RWPE2 (cell line): ENCODE results near the gene INSIG1.

Source experiments
- ATAC-seq: fragments of 200-7000 bp; cut with Tn5 transposase; 3 replicates; pipeline ENCODE4 v1.9.1; 2021; ENCODE audit warnings: low read depth
- DNase-seq: peaks from one replicate; pipeline ENCODE4 v3.0.0-alpha.2; 2020; ENCODE audit warnings: low spot score
- H3K27ac ChIP-seq: fragments of 450-650 bp; 2 replicates; pipeline ENCODE4 v1.5.1; 2017; ENCODE audit warnings: mild to moderate bottlenecking; ENCODE audit not compliant: poor library complexity, severe bottlenecking
- H3K27me3 ChIP-seq: fragments of 250-450 bp; sonication (Bioruptor Pico); 2 replicates; pipeline ENCODE4 v1.5.1; 2021; ENCODE audit warnings: mild to moderate bottlenecking, moderate library complexity; ENCODE audit not compliant: insufficient read depth, poor library complexity, severe bottlenecking
- H3K36me3 ChIP-seq: fragments of 250-450 bp; sonication (Bioruptor Pico); 2 replicates; pipeline ENCODE4 v1.5.1; 2020; ENCODE audit warnings: low read depth, mild to moderate bottlenecking, moderate library complexity
- H3K4me1 ChIP-seq: fragments of 250-450 bp; sonication (Bioruptor Pico); 2 replicates; pipeline ENCODE4 v1.5.1; 2021; ENCODE audit warnings: mild to moderate bottlenecking, moderate library complexity; ENCODE audit not compliant: insufficient read depth, poor library complexity, severe bottlenecking
- H3K4me3 ChIP-seq: fragments of 250-450 bp; sonication (Bioruptor Pico); 2 replicates; pipeline ENCODE4 v1.5.1; 2021; ENCODE audit warnings: mild to moderate bottlenecking, moderate library complexity; ENCODE audit not compliant: severe bottlenecking
- H3K9me3 ChIP-seq: fragments of 250-450 bp; sonication (Bioruptor Pico); 2 replicates; pipeline ENCODE4 v1.5.1; 2021; ENCODE audit warnings: mild to moderate bottlenecking, moderate library complexity; ENCODE audit not compliant: severe bottlenecking
- TF ChIP-seq, protein P1 (sequence below): fragments of 450-650 bp; IDR thresholded peaks from one replicate; pipeline ENCODE4 v1.5.1; 2017; ENCODE audit warnings: mild to moderate bottlenecking, moderate library complexity; ENCODE audit not compliant: poor library complexity, severe bottlenecking

INSIG1 gene

DNA sequence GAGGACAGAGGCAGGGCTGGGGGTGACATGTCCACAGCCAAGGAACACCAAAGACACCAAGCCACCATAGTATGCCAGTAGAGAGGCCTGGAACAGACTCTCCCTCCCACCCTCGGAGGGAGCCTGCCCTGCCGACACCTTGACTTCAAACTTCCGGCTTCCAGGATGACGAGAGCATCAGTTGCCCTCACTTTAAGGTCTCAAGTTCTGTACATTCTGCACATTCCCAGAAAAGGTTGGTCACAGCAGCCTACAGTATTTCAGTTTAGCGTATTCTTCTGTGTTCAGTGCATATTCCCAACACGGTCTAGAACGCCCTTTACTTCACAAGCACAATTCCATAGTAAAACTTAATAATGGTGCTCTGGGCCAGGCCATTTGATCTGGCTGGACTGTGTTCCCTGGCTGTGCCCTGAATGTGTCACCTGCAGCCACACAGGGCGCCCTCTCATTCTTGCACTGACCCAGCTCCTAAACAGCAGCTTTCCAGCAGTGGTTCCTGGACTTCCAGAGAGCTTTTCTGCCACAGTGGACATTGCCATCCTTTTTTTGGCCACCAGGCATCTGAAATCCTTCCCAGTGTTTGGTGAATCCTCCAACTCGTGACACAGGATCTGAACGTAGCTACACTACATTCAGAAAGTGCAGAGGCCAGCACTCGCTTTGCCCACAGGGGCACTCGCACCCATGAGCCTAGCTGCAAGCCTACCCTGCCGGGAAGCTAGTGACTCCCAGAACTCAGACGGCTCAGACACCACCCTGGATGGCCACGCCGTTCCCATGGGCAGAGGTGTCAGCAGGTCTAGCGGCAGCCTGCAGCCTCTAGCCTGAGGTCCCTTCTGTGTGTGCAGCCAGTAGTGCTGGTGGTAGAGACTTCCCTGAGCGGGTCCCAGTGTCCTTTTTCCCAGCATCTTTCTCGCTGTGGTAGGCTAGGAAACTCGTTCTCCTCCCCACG, 36.4 kb upstream of the INSIG1 start:
- Histone ChIP-seq H3K9me3 (no peaks in the 10 kb centered on the region), H3K27ac (no peak overlapping the region), H3K27me3 (no peaks in the 10 kb centered on the region), H3K4me3 (no peak overlapping the region), H3K4me1 (peaks cover 7% of the 10 kb centered on the region), H3K36me3 (no peaks in the 10 kb centered on the region)
- ATAC-seq: no peak
- no peak for DNase-seq
- TF ChIP-seq, protein P1, sequence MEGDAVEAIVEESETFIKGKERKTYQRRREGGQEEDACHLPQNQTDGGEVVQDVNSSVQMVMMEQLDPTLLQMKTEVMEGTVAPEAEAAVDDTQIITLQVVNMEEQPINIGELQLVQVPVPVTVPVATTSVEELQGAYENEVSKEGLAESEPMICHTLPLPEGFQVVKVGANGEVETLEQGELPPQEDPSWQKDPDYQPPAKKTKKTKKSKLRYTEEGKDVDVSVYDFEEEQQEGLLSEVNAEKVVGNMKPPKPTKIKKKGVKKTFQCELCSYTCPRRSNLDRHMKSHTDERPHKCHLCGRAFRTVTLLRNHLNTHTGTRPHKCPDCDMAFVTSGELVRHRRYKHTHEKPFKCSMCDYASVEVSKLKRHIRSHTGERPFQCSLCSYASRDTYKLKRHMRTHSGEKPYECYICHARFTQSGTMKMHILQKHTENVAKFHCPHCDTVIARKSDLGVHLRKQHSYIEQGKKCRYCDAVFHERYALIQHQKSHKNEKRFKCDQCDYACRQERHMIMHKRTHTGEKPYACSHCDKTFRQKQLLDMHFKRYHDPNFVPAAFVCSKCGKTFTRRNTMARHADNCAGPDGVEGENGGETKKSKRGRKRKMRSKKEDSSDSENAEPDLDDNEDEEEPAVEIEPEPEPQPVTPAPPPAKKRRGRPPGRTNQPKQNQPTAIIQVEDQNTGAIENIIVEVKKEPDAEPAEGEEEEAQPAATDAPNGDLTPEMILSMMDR: no peak

DNA sequence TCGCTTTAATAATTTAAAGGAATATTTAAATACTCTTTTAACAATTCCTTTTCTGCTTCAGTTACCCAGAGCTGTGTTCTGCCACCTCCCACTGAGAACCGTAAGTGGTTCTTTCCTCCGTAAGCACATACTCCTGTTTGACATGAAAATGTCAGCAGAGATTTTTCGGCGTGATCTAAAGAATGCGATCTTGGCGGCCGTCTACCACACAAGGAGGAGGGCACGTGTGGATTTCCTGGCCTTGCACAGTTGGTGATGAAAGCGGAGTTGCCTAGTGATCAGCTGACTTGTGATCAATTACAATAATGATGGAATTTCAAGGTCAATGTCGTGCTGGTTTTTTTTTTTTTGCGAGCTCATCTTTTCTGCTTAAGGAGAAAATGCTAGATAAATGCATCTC, 35.6 kb upstream of the INSIG1 start:
- TF ChIP-seq, protein P1: no peak
- no peak for DNase-seq
- H3K27me3 ChIP-seq: no peaks in the 10 kb centered on the region

DNA sequence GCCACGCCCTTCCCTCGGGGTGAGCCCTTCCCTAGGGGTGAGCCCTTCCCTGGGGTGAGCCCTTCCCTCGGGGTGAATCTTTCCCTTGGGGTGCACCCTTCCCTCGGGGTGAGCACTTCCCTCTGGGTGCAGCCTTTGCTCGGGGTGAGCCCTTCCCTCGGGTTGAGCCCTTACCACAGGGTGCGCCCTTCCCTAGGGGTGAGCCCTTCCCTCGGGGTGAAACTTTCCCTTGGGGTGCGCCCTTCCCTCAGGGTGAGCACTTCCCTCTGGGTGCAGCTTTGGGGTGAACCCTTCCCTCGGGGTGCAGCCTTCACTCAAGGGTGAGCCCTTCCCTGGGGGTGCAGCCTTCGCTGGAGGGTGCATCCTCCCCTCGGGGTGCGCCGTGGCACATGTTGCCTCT, 34.6 kb upstream of the INSIG1 start:
- H3K27ac ChIP-seq: no peak overlapping the region

More for the DNA sequence above, 35.6 kb upstream of the INSIG1 start:
- H3K36me3 ChIP-seq: no peaks in the 10 kb centered on the region
- H3K4me3 ChIP-seq: no peak overlapping the region
- peaks cover 7% of the 10 kb centered on the region for H3K4me1 ChIP-seq
- H3K27ac ChIP-seq: no peak overlapping the region
- no peaks in the 10 kb centered on the region for H3K9me3 ChIP-seq
- ATAC-seq: no peak

DNA sequence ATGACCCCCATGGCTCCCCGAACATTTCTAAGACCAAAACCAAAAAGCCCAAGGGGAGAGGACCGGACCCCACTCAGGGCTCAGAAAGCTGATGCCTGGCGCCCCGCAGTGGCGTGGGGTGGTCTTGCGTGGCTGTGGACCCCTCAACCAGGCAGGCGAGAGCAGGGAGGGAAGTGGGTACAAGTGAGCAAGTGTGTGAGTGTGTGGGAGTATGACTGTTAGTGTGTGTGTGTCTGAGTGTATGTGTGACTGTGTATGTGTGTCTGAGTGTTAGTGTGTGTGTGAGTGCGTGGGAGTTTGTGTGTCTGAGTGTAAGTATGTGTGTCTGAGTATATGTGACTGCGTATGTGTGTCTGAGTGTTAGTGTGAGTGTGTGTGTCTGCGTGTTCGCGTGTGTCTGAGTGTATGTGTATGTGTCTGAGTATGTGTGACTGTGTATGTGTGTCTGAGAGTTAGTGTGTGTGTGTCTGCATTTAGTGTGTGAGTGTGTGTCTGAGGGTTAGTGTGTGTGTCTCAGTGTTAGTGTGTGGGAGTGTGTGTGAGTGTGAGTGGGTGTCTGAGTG, 34.0 kb upstream of the INSIG1 start:
- H3K4me1 ChIP-seq: no peaks in the 10 kb centered on the region
- H3K27me3 ChIP-seq: no peaks in the 10 kb centered on the region
- ATAC-seq (no peak), DNase-seq (no peak)
- no peak overlapping the region for H3K27ac ChIP-seq
- TF ChIP-seq, protein P1: no peak
- H3K9me3 ChIP-seq: no peaks in the 10 kb centered on the region
- H3K36me3 ChIP-seq: no peaks in the 10 kb centered on the region
- no peak overlapping the region for H3K4me3 ChIP-seq

More for the DNA sequence above, 34.6 kb upstream of the INSIG1 start:
- DNase-seq (no peak), ATAC-seq (no peak)
- H3K9me3 ChIP-seq: no peaks in the 10 kb centered on the region
- H3K36me3 ChIP-seq: no peaks in the 10 kb centered on the region
- H3K4me3 ChIP-seq: no peak overlapping the region
- no peaks in the 10 kb centered on the region for H3K27me3 ChIP-seq
- TF ChIP-seq, protein P1: no peak
- H3K4me1 ChIP-seq: peaks cover 5% of the 10 kb centered on the region
